GM12892 (cell line): ENCODE data around the gene ARHGEF33.

Source experiments
- POLR2A ChIP-seq: IDR thresholded peaks from 2 replicates; pipeline ENCODE4 v1.6.1; 2011; ENCODE audit warnings: low read depth, low read length, control low read depth
- POLR2AphosphoS5 ChIP-seq: IDR thresholded peaks from 2 replicates; pipeline ENCODE4 v1.6.1; 2011; ENCODE audit warnings: low read depth, low read length, control low read depth
- TAF1 ChIP-seq: IDR thresholded peaks from 2 replicates; pipeline ENCODE4 v1.6.1; 2011; ENCODE audit warnings: low read depth, mild to moderate bottlenecking, control low read depth, low read length, borderline replicate concordance

- TF ChIP-seq POLR2A (no peak), TAF1 (no peak), POLR2AphosphoS5 (no peak)
These were observed 69.8 kb downstream of the ARHGEF33 start for GRCh38 chr2:38959466-38959865.
